Aorta (tissue), 5 donors: ENCODE data around the gene TMIE. TPM values are rescaled to one million over a fixed set of nuclear protein-coding genes. Genes with fewer than 3 reads are reported as not detected.
"Not testable (repeated sequence)": the region's sequence is repeated elsewhere in the genome, so short reads cannot be mapped to it uniquely, and the experiment has no call there.

Experiments used
- ATAC-seq: fragments of 200-7000 bp; cut with Tn5 transposase; one replicate; pipeline ENCODE4 v1.9.1; 2022; ENCODE audit warnings: moderate library complexity; ENCODE audit not compliant: low FRiP score
- DNase-seq, 2 donors: peaks; one replicate each; pipeline ENCODE4 v3.0.0-alpha.2; 2020
- H3K27ac ChIP-seq, 2 donors: one replicate each; pipeline ENCODE4 v1.5.1; 2013; ENCODE audit warnings: low read length in 2 of 2, mild to moderate bottlenecking in 2 of 2, moderate library complexity in 2 of 2, control low read depth in 1 of 2, inconsistent platforms in 1 of 2, low read depth in 1 of 2
- H3K27me3 ChIP-seq, 2 donors: one replicate each; pipeline ENCODE4 v1.6.1; 2013; ENCODE audit warnings: control low read depth in 1 of 2, low read length in 1 of 2, mild to moderate bottlenecking in 1 of 2, moderate library complexity in 1 of 2; ENCODE audit not compliant: insufficient read depth in 2 of 2, control insufficient read depth in 1 of 2
- H3K36me3 ChIP-seq, 2 donors: one replicate each; pipeline ENCODE4 v1.6.1; 2013; ENCODE audit warnings: control low read depth in 1 of 2, low read length in 1 of 2, mild to moderate bottlenecking in 1 of 2; ENCODE audit not compliant: insufficient read depth in 2 of 2, control insufficient read depth in 1 of 2
- H3K4me1 ChIP-seq, 2 donors: one replicate each; pipeline ENCODE4 v1.6.1; 2013; ENCODE audit warnings: low read length in 2 of 2, control low read depth in 1 of 2, mild to moderate bottlenecking in 1 of 2, moderate library complexity in 1 of 2; ENCODE audit not compliant: insufficient read depth in 2 of 2, control insufficient read depth in 1 of 2
- H3K4me3 ChIP-seq, 2 donors: one replicate each; pipeline ENCODE4 v1.5.1; 2013; ENCODE audit warnings: low read length in 2 of 2, control low read depth in 1 of 2, mild to moderate bottlenecking in 1 of 2
- H3K9me3 ChIP-seq: one replicate; pipeline ENCODE4 v1.6.1; 2013; ENCODE audit warnings: mild to moderate bottlenecking, low read length; ENCODE audit not compliant: control insufficient read depth
- WGBS, 2 donors: extraction: QIAGEN DNeasy Blood & Tissue Kit; methylation state at CpG; one replicate each; pipeline ENCODE4 v1.1.7; 2013; 5-methylcytosine and 5-hydroxymethylcytosine counted together
- intact Hi-C, 2 donors: fragments of 100-400 bp; cut with DNase I; formaldehyde crosslinking; loops; one replicate each; pipeline versions ENCODE4 v1.14.2 to v1.15.0; 2022
- polyA plus RNA-seq, 2 donors: library from polyadenylated mRNA; stranded (reverse); fragments of 200-250 nt; gene quantifications; one replicate each; pipeline ENCODE4 v1.2.3, GENCODE V29; 2013
- total RNA-seq, 2 donors: library from RNA; stranded (reverse); fragmentation: NEBNext Ultra II Directional; extraction: Animal tissue kit (Norgen Biotek cat#: 25700); gene quantifications; one replicate each; pipeline ENCODE4 v1.2.1, GENCODE V29; 2021
- donor health status: healthy with polysubstance abuse.
- donor health status: Bipolar disorder and iron deficiency.
- donor health status: DM: no; HTN: no; CAD: no.
- donor health status: DM: no; HTN: no; CAD: no.
- donor health status: DM: yes; HTN: yes; CAD: no.

The TMIE gene
- total and polyA plus RNA-seq, 4 donors, result 0.55 to 1.00 (median 0.87) TPM

DNA sequence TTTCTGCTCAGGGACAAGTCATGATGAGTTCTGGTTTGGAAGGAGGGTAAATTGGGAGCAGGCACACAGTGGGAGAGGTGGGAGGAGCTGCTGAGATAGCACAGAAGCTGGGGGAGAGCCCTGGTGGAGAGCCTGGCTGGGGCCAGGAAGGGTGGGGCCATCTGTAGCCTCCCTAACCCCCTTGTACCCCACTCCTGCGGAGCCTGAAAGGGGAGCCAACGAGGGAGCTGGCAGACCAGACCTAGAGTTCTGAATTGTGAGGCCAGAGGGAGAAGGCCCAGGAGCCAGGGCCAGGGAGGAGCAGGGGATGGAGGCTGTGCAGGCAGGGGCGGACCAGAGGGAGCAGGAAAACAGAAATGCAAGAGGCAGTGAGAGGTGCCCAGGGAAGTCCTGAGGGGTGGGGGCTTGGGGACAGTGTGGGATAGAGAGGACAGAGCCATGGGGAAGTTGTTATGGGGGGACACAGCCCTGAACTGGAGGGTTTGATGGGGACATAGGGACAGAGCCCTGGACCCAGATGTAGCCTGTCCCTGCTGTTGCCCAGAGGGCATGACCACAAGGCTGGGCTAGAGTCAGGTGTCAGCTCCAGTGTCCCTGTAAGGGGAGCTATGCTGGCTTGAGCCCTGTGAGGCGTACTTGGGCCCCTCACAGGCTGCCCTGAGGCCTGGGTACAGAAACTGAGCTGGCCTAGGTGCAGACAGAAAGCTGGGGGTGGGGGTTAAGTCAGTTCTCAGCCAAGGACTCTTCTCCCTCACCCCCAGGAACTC, 1.2 kb downstream of the TMIE start:
- 77 to 92% methylated on average over 4 of the region's 4 CpGs for WGBS, 2 donors
- intact Hi-C loops, result loop anchor here (5.0 to 10.0 kb wide), 2 partner anchors 302 to 625 kb away; no protein-coding TSS in a partner anchor
- Histone ChIP-seq H3K27ac (no peak overlapping the region), H3K36me3 (no peaks in the 10 kb centered on the region), H3K27me3 (no peaks in the 10 kb centered on the region), H3K4me3 (no peak overlapping the region), H3K9me3 (no peaks in the 10 kb centered on the region), H3K4me1 (no peaks in the 10 kb centered on the region)
- ATAC-seq (no peak), DNase-seq (peak in 1 of 2 donors; percentile 35)

DNA sequence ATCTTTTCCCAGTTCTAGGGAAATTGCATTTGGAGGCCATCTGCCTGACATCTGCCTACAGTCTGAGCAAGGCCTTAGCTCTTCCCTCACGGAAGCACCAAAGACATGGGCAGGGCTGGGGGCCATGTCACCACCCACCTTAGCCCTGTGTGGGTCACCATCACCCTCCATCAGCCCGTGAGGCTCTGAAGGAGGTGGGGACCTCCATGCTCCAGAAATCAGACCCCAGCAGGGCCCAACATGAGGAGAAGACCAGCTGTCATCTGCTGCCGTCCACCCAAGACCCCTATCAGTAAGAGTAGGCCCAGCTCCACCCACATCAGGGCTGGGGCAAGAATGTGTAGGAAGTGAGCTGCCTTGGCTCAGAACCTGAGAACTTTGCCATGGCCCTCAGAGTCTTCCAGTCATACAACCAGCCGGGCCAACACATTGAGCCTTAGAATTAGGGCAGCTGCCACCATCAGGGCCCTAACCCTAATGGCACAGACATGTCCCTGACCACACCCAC, 1.9 kb downstream of the TMIE start:
- 86 to 88% methylated on average over 4 of the region's 4 CpGs for WGBS, 2 donors
- no peak overlapping the region for H3K27ac ChIP-seq
- H3K9me3 ChIP-seq, result no peaks in the 10 kb centered on the region
- H3K27me3 ChIP-seq, result no peaks in the 10 kb centered on the region
- intact Hi-C loops, result loop anchor here (5.0 to 10.0 kb wide), 2 partner anchors 302 to 624 kb away; no protein-coding TSS in a partner anchor
- ATAC-seq (no peak), DNase-seq (peak; percentile 21 to 44)
- no peaks in the 10 kb centered on the region for H3K4me1 ChIP-seq
- no peak overlapping the region for H3K4me3 ChIP-seq
- H3K36me3 ChIP-seq, result no peaks in the 10 kb centered on the region

DNA sequence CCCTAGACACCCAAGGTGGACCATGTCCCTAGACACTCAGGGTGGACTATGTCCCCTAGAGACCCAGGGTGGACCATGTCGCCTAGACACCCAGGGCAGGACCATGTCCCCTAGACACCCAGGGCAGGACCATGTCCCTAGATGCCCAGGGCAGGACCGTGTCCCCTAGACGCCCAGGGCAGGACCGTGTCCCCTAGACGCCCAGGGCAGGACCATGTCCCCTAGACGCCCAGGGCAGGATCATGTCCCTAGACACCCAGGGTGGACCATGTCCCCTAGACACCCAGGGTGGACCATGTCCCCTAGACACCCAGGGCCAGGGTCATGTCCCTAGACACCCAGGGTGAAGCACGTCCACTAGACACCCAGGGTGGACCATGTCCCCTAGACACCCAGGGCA, 3.2 kb downstream of the TMIE start:
- 42 to 52% methylated on average over 7 of the region's 7 CpGs for WGBS, 2 donors
- not testable (repeated sequence) for H3K4me3 ChIP-seq, H3K27ac ChIP-seq, ATAC-seq, H3K4me1 ChIP-seq, H3K9me3 ChIP-seq, H3K27me3 ChIP-seq, H3K36me3 ChIP-seq
- DNase-seq, result peak; percentile 22 to 38
- intact Hi-C loops, result loop anchor here (5.0 to 10.0 kb wide), 2 partner anchors 300 to 623 kb away; no protein-coding TSS in a partner anchor

DNA sequence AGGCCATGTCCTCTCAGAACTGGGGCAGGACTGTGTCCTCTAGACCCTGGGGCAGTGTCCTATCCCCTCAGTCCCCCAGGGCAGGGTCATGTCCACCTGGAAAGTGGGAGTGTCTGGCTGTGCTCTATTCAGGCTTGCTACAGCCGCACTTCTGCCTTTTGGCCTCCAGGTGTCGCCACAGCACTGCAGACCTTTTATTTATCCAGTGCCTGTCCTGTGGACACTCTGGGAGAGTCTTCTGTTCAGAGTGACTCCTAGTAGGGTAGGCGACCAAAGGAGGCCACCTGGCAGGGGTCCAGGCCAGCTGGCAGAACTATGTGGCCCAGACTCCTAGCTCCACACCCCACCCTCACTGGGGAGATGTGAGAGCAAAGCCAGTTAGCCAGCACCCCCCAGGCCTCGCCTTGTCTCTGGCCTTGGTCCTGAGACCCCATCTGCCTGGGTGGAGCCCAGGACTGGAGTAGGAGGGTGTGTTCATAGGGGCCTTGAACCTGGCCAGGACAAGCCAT, 3.9 kb downstream of the TMIE start:
- ATAC-seq, result peak; percentile 83

DNA sequence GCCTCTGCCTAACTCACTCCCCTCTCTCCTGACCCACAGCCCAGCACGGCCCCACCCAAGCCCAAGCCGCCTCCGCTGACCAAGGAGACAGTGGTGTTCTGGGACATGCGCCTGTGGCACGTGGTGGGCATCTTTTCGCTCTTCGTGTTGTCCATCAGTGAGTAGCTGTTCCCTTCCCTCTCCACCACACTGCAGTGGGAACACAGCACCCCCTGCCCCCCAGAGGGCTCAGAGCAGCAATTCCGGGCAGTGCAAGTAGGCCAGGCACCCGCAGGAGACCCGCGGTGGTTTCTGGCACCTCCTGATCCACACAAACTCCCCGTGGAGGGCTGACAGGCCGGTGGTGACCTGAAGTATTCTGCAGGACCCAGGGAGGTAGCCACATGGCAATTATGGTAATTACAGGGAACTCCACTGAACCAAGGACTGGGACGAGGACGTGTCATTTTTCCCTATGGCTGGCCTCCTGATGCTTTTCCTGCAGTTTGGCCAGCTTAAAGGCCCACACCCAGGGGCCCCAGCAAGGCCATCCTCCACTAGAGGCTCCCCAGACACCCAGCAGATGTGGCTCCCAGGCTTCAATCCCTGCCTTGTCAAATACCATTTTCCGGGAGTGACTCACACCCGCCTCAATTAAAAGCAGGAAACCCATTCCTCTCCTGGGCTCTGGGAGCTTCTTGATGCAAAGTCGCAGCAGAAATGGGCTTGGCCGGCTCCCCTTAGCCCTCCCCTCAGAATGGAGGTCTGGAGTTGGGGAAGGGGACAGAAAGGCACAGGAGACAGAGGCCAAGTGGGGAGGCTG, 4.8 kb downstream of the TMIE start:
- Histone ChIP-seq H3K9me3 (no peaks in the 10 kb centered on the region), H3K36me3 (no peaks in the 10 kb centered on the region), H3K27me3 (no peaks in the 10 kb centered on the region), H3K4me3 (no peak overlapping the region), H3K27ac (no peak overlapping the region), H3K4me1 (no peaks in the 10 kb centered on the region)
- DNase-seq, result peak; percentile 40 to 66
- 82% methylated on average over 19 of the region's 19 CpGs for WGBS, 2 donors
- no peak for ATAC-seq
- intact Hi-C loops, result loop anchor here (1.0 to 10.0 kb wide), 4 partner anchors 141 to 299 kb away; partner anchors contain the start of gene MYL3 (in 1 of the 2)

More for the DNA sequence above, 3.9 kb downstream of the TMIE start:
- Histone ChIP-seq H3K9me3 (no peaks in the 10 kb centered on the region), H3K27me3 (no peaks in the 10 kb centered on the region), H3K27ac (no peak overlapping the region), H3K4me1 (no peaks in the 10 kb centered on the region), H3K4me3 (no peak overlapping the region), H3K36me3 (no peaks in the 10 kb centered on the region)
- intact Hi-C loops, result loop anchor here (1.0 to 10.0 kb wide), 4 partner anchors 142 to 300 kb away; partner anchors contain the start of gene MYL3 (in 1 of the 2)
- DNase-seq, result peak; percentile 78 to 89
- 23% methylated on average over 4 of the region's 4 CpGs for WGBS, 2 donors

DNA sequence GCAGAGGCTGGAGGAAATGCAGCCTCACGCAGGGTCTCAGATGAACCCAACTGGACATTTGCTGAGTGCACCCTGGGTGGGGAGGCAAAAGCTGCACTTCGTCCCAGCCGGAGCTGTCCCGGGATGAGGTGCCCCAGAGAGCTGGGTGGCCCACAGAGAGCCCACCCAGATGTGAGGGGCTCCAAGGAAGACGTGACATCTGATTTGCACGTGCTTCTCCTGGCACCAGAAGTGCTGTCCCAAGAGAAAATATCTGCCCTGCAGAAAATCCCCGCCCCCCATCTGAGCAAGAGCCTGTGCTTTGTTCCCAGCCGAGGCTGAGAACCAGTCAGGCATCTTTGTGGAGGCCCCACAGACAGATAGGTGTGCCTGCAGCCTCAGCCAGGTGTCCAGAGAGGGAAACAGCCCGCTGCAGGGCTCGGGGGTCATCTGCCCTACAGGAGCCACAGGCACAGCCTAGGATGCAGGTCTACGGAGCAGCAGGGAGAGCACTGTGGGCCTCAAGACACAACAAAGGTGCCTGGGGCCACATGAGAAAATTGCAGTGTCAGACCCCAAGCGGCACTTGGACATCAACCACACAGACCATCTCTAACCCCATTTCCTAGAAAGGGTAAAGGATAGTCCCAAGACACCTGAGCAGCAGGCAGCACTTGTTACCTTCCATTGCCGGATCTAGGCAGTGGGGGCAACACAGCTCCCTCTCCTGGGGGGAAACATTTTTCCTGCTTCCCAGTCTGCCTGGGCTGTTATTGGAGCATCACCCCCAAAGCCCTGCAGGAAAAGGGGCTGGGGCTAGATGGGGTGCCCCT, 5.8 kb downstream of the TMIE start:
- WGBS, 2 donors, result 75 to 82% methylated on average over 10 to 13 of the region's 13 CpGs
- no peaks in the 10 kb centered on the region for H3K9me3 ChIP-seq
- intact Hi-C loops, result loop anchor here (5.0 to 10.0 kb wide), 3 partner anchors 140 to 298 kb away; partner anchors contain the start of gene MYL3 (in 1 of the 2)

DNA sequence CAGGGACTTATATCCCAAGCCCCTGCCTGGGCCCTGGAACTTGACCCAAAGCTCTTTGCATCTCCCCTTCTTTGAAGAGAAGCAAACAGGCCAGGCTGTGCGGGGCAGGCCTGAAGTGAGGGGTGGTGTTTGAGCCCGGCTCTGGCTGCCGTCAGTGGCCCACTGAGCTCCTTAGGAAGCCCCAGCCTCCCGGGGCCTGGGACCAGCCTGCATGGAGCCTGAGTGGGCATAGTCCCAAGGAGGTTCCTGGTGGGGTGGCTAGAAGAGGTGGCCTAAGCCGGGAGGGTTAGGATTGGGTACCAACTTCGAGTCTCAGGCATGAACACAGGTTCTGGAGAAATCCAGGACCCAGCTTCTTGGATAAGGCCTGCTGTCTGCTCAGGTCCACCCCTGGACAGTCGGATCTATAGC, 6.4 kb downstream of the TMIE start:
- ATAC-seq (no peak), DNase-seq (peak; percentile 12 to 50)
- H3K4me1 ChIP-seq, result no peaks in the 10 kb centered on the region
- H3K27ac ChIP-seq, result no peak overlapping the region
- intact Hi-C loops, result loop anchor here (5.0 to 10.0 kb wide), 3 partner anchors 140 to 297 kb away; partner anchors contain the start of gene MYL3 (in 1 of the 2)
- no peaks in the 10 kb centered on the region for H3K9me3 ChIP-seq
- WGBS, 2 donors, result 90 to 93% methylated on average over 7 of the region's 7 CpGs
- no peaks in the 10 kb centered on the region for H3K36me3 ChIP-seq
- H3K27me3 ChIP-seq, result no peaks in the 10 kb centered on the region
- no peak overlapping the region for H3K4me3 ChIP-seq

More for the DNA sequence above, 5.8 kb downstream of the TMIE start:
- ATAC-seq, result no peak
- H3K4me3 ChIP-seq, result no peak overlapping the region
- H3K27ac ChIP-seq, result no peak overlapping the region
- no peaks in the 10 kb centered on the region for H3K4me1 ChIP-seq
- H3K36me3 ChIP-seq, result no peaks in the 10 kb centered on the region
- no peaks in the 10 kb centered on the region for H3K27me3 ChIP-seq
- DNase-seq, result peak; percentile 37 to 41
